K562 (cell line): ENCODE results near the gene KL. TPM values are rescaled to one million over a fixed set of nuclear protein-coding genes. Genes with fewer than 3 reads are reported as not detected.

ENCODE experiments used
- ATAC-seq: fragments of 200-7000 bp; cut with Tn5 transposase; 3 replicates; pipeline ENCODE4 v1.9.1; 2020; ENCODE audit warnings: moderate library complexity
- BruUV-seq: library from RNA; stranded (reverse); fragments of 400-500 nt; replicated peaks from 2 replicates; lab custom pipeline; 2021; lab: Mats Ljungman, UMichigan
- CTCF ChIA-PET: fragments of 300-600 bp; formaldehyde crosslinking; extraction: SDS; loops from one replicate; lab custom pipeline; 2021; ENCODE audit warnings: low intra/inter-chr PET ratio; lab: Yijun Ruan, JAX
- POLR2A ChIA-PET: fragments of 300-600, 350-650 bp; sonication (Branson Sonifier 250); formaldehyde crosslinking; extraction: SDS; loops from one replicate; lab custom pipeline; 2021; ENCODE audit warnings: antibody characterized with exemption, inconsistent platforms; lab: Yijun Ruan, JAX
- DNase-seq, 4 experiments: peaks; one replicate each; pipeline versions ENCODE4 v3.0.0 to v3.0.0-alpha.2; 2011 to 2018; ENCODE audit warnings: low spot score in 3 of 4, mixed read lengths in 3 of 4; ENCODE audit errors: extremely low read depth in 1 of 4
- FAIRE-seq: peaks from 2 replicates; lab custom pipeline; 2011; peaks lifted over from hg19 to GRCh38; lab: Jason Lieb, UNC
- H2AFZ ChIP-seq: 2 replicates; pipeline ENCODE4 v1.6.0; 2011; ENCODE audit warnings: low read depth, low read length, control low read depth, inconsistent platforms
- H3K27ac ChIP-seq: fragments of 200-600 bp; 3 replicates; pipeline ENCODE4 v1.8.0; 2011; ENCODE audit warnings: low read depth, mild to moderate bottlenecking, control low read depth, inconsistent platforms, low read length, moderate library complexity, mixed read lengths; ENCODE audit errors: extremely low read depth
- H3K27me3 ChIP-seq, 2 experiments: fragments of 300-600 bp in 1 of 2; 2 replicates in 1 of 2; 3 replicates in 1 of 2; pipeline versions ENCODE4 v1.6.0 to v1.8.0; 2011; ENCODE audit warnings: inconsistent platforms in 2 of 2, low read length in 2 of 2, mild to moderate bottlenecking in 1 of 2, mixed read lengths in 1 of 2, moderate library complexity in 1 of 2; ENCODE audit not compliant: control insufficient read depth in 2 of 2, insufficient read depth in 2 of 2
- H3K36me3 ChIP-seq: fragments of 300-600 bp; 3 replicates; pipeline ENCODE4 v1.8.0; 2011; ENCODE audit warnings: mild to moderate bottlenecking, low read length, inconsistent platforms; ENCODE audit not compliant: control insufficient read depth, insufficient read depth
- H3K4me1 ChIP-seq, 2 experiments: fragments of 200-600 bp in 1 of 2; replicated peaks in 1 of 2; 2 replicates in 1 of 2; 3 replicates in 1 of 2; pipeline versions ENCODE4 v1.5.1 to v1.8.0; 2011; ENCODE audit warnings: inconsistent platforms in 2 of 2, low read length in 2 of 2, mild to moderate bottlenecking in 1 of 2, mixed read lengths in 1 of 2, moderate library complexity in 1 of 2; ENCODE audit not compliant: control insufficient read depth in 2 of 2, insufficient read depth in 2 of 2
- H3K4me2 ChIP-seq: 2 replicates; pipeline ENCODE4 v1.6.1; 2011; ENCODE audit warnings: low read length, control low read depth, inconsistent platforms, mixed read lengths; ENCODE audit not compliant: insufficient read depth
- H3K4me3 ChIP-seq: fragments of 200-600 bp; sonication (generic), shearing (Covaris generic); 2 replicates; pipeline ENCODE4 v1.5.1; 2016; ENCODE audit warnings: control low read depth, inconsistent platforms
- H3K79me2 ChIP-seq: fragments of 200-600 bp; 3 replicates; pipeline ENCODE4 v1.8.0; 2011; ENCODE audit warnings: low read length, inconsistent platforms; ENCODE audit not compliant: control insufficient read depth, insufficient read depth
- H3K9ac ChIP-seq, 2 experiments: 2 replicates each; pipeline versions ENCODE4 v1.6.0 to v1.6.1; 2011; ENCODE audit warnings: low read depth in 2 of 2, low read length in 2 of 2, control low read depth in 1 of 2, inconsistent platforms in 1 of 2, mild to moderate bottlenecking in 1 of 2, mixed read lengths in 1 of 2; ENCODE audit not compliant: insufficient read depth in 1 of 2
- H3K9me1 ChIP-seq: one replicate; pipeline ENCODE4 v1.6.0; 2011; ENCODE audit warnings: inconsistent platforms, mild to moderate bottlenecking, low read length, moderate library complexity; ENCODE audit not compliant: control insufficient read depth, insufficient read depth
- H3K9me3 ChIP-seq: replicated peaks from 2 replicates; pipeline ENCODE4 v1.5.1; 2011; ENCODE audit warnings: low read depth, low read length, inconsistent platforms; ENCODE audit not compliant: control insufficient read depth, insufficient read depth
- H4K20me1 ChIP-seq: replicated peaks from 2 replicates; pipeline ENCODE4 v1.6.1; 2011; ENCODE audit warnings: low read length, inconsistent platforms, mixed read lengths; ENCODE audit not compliant: control insufficient read depth, insufficient read depth
- DEAF1 ChIP-seq: fragments of 450-650 bp; formaldehyde crosslinking; IDR thresholded peaks from 2 replicates; pipeline ENCODE4 v1.4.0; 2020; ENCODE audit warnings: mild to moderate bottlenecking, moderate library complexity
- ELF4 ChIP-seq: fragments of 450-650 bp; formaldehyde crosslinking; IDR thresholded peaks from 2 replicates; pipeline ENCODE4 v1.4.0; 2022; ENCODE audit warnings: missing genetic modification characterization
- FOXP1 ChIP-seq: sonication (generic); formaldehyde crosslinking; IDR thresholded peaks from 2 replicates; pipeline ENCODE4 v1.8.0; 2022; ENCODE audit warnings: mild to moderate bottlenecking, missing genetic modification reagents
- KHSRP ChIP-seq: fragments of 450-650 bp; IDR thresholded peaks from 2 replicates; pipeline ENCODE4 v1.6.1; 2017
- KLF10 ChIP-seq: fragments of 250-450 bp; sonication (Bioruptor Pico); IDR thresholded peaks from 2 replicates; pipeline ENCODE4 v1.6.1; 2021; ENCODE audit warnings: matching md5 sums
- RBM22 ChIP-seq: fragments of 200-400 bp; formaldehyde crosslinking; IDR thresholded peaks from 2 replicates; pipeline ENCODE4 v1.6.1; 2018; ENCODE audit warnings: low read length, low read depth; ENCODE audit not compliant: poor library complexity, severe bottlenecking
- RBM39 ChIP-seq: fragments of 200-400 bp; formaldehyde crosslinking; optimal IDR thresholded peaks from 2 replicates; pipeline ENCODE3; 2018; ENCODE audit warnings: low read depth, low read length
- SREBF2 ChIP-seq: sonication (generic); formaldehyde crosslinking; IDR thresholded peaks from 2 replicates; pipeline ENCODE4 v1.4.0; 2020; ENCODE audit warnings: mild to moderate bottlenecking, missing genetic modification reagents
- ZNF695 ChIP-seq: fragments of 450-650 bp; formaldehyde crosslinking; IDR thresholded peaks from 2 replicates; pipeline ENCODE4 v1.4.0; 2020; ENCODE audit warnings: mild to moderate bottlenecking, moderate library complexity
- ZNF764 ChIP-seq: fragments of 250-450 bp; sonication (Bioruptor Pico); IDR thresholded peaks from 2 replicates; pipeline ENCODE4 v1.4.0; 2020; ENCODE audit warnings: low read depth, mild to moderate bottlenecking, moderate library complexity
- WGBS: fragments of 100-300 bp; shearing (Covaris generic); methylation state at CpG from one replicate; pipeline ENCODE4 v1.1.6; 2016; ENCODE audit warnings: low coverage, mixed read lengths; ENCODE audit not compliant: insufficient coverage; ENCODE audit errors: missing lambda C conversion rate; 5-methylcytosine and 5-hydroxymethylcytosine counted together
- in situ Hi-C: fragments of 300-500 bp; cut with MboI; formaldehyde crosslinking; loops from 4 replicates; pipeline ENCODE4 v1.15.0; 2018; ENCODE audit warnings: inconsistent platforms, mixed read lengths
- intact Hi-C: fragments of 100-400 bp; cut with micrococcal nuclease; formaldehyde crosslinking; loops from 2 replicates; pipeline ENCODE4 v1.14.2; 2022
- polyA plus RNA-seq, 8 experiments: library from polyadenylated mRNA; depleted of rRNA in 4 of 8; stranded (reverse) in 5 of 8; unstranded in 3 of 8; fragments of >200 nt; fragmentation: Nextera tagmentation in 2 of 8; fragmentation: Illumina TruSeq in 1 of 8; extraction: Ambion mirVana in 2 of 8; extraction: Trizol in 1 of 8; gene quantifications; 2 replicates each; pipeline versions ENCODE4 v1.2.1 to v1.2.3, GENCODE V29; 2011 to 2014; ENCODE audit warnings: inconsistent platforms in 1 of 8, missing spikeins in 1 of 8
- total RNA-seq, 7 experiments: library from RNA; depleted of rRNA in 6 of 7; stranded (reverse); fragments of >200 nt in 6 of 7; fragmentation: Illumina TruSeq in 2 of 7; extraction: Trizol in 2 of 7; gene quantifications; 2 replicates each; pipeline versions ENCODE4 v1.2.1 to v1.2.3, GENCODE V29; 2011 to 2021; ENCODE audit warnings: low replicate concordance in 1 of 7
- TF ChIP-seq, protein P1 (sequence below): sonication (generic); formaldehyde crosslinking; IDR thresholded peaks from 2 replicates; pipeline ENCODE4 v1.9.0; 2022; ENCODE audit warnings: mild to moderate bottlenecking, missing genetic modification reagents
- TF ChIP-seq, protein P2 (sequence below): fragments of 450-650 bp; IDR thresholded peaks from one replicate; pipeline ENCODE4 v1.6.1; 2018; ENCODE audit warnings: mild to moderate bottlenecking, moderate library complexity; ENCODE audit not compliant: partially characterized antibody

The KL gene
- total and polyA plus RNA-seq, 9 of the 15 experiments (the other 6 are each of a cell fraction or from before 2014, with no cell fraction given): not detected

DNA sequence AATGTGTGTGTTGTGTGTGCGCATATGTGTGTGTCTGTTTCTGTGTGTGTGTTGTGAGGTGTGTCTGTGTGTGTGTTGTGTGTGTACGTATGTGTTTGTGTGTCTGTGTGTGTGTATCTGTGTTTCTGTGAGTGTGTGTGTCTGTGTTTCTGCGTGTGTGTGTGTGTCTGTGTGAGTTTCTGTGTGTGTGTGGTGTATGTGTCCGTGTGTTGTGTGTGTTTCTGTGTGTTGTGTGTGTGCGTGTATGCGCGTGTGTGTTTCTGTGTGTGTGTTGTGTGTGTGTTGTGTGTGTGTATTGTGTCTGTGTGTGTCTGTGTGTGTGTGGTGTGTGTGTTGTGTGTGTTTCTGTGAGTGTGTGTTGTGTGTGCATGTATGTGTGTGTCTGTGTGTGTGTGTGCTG lies 38.9 kb upstream of the KL start:
- in situ Hi-C loops (no loop called here), intact Hi-C loops (no loop called here)
- Histone ChIP-seq H3K4me1 (no peaks in the 10 kb centered on the region), H3K27ac (no peak overlapping the region), H4K20me1 (no peaks in the 10 kb centered on the region), H3K27me3 (0 out of 5 replicates have a peak, but pooled peaks cover 0 to under 1% of the 10 kb centered on the region in 2 experiments), H3K79me2 (no peaks in the 10 kb centered on the region), H3K9ac (no peak overlapping the region), H3K36me3 (no peaks in the 10 kb centered on the region), H3K4me3 (no peak overlapping the region), H3K4me2 (no peak overlapping the region), H3K9me3 (no peaks in the 10 kb centered on the region), H3K9me1 (no peaks in the 10 kb centered on the region), H2AFZ (no peak overlapping the region)
- no peak for FAIRE-seq
- ChIA-PET CTCF (no interaction called here), POLR2A (no interaction called here)
- BruUV-seq: no TSS peak
- ATAC-seq: no peak
- WGBS: 0% methylated on average over 5 of the region's 7 CpGs
- TF ChIP-seq KHSRP: no peak
- TF ChIP-seq, protein P1, sequence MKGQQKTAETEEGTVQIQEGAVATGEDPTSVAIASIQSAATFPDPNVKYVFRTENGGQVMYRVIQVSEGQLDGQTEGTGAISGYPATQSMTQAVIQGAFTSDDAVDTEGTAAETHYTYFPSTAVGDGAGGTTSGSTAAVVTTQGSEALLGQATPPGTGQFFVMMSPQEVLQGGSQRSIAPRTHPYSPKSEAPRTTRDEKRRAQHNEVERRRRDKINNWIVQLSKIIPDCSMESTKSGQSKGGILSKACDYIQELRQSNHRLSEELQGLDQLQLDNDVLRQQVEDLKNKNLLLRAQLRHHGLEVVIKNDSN: no peak
- TF ChIP-seq KLF10: no peak
- TF ChIP-seq DEAF1: no peak
- TF ChIP-seq SREBF2: no peak
- TF ChIP-seq, protein P2, sequence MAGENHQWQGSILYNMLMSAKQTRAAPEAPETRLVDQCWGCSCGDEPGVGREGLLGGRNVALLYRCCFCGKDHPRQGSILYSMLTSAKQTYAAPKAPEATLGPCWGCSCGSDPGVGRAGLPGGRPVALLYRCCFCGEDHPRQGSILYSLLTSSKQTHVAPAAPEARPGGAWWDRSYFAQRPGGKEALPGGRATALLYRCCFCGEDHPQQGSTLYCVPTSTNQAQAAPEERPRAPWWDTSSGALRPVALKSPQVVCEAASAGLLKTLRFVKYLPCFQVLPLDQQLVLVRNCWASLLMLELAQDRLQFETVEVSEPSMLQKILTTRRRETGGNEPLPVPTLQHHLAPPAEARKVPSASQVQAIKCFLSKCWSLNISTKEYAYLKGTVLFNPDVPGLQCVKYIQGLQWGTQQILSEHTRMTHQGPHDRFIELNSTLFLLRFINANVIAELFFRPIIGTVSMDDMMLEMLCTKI: no peak
- no peak for TF ChIP-seq ZNF764
- no peak for TF ChIP-seq FOXP1 (CRISPR knock-in tag)
- no peak for TF ChIP-seq RBM22
- TF ChIP-seq RBM39: no peak
- TF ChIP-seq ELF4 (CRISPR knock-in tag): no peak
- TF ChIP-seq ZNF695 (CRISPR knock-in tag): no peak
- DNase-seq: no peak
